Neural cell (in vitro differentiated cells): Measurements from ENCODE around the gene HS2ST1. TPM values are rescaled to one million over a fixed set of nuclear protein-coding genes. Genes with fewer than 3 reads are reported as not detected.

Source experiments
- H2AFZ ChIP-seq: fragments of 200-600, 300-800 bp; sonication (generic), shearing (Covaris generic); 2 replicates; pipeline ENCODE4 v1.6.0; 2014; ENCODE audit warnings: low read depth, mild to moderate bottlenecking, antibody characterized with exemption, low read length, moderate library complexity
- H3F3A ChIP-seq: fragments of 200-600 bp; shearing (Covaris generic); 2 replicates; pipeline ENCODE4 v1.6.1; 2016; ENCODE audit warnings: mild to moderate bottlenecking, moderate library complexity, mixed read lengths, antibody characterized with exemption, low read length; ENCODE audit not compliant: insufficient read depth, poor library complexity, severe bottlenecking
- H3K27ac ChIP-seq: fragments of 200-600, 300-800 bp; sonication (generic), shearing (Covaris generic); 2 replicates; pipeline ENCODE4 v1.5.1; 2014; ENCODE audit warnings: mild to moderate bottlenecking, low read length, moderate library complexity
- H3K27me3 ChIP-seq: fragments of 300-800, 200-600 bp; sonication (generic), shearing (Covaris generic); 2 replicates; pipeline ENCODE4 v1.6.0; 2014; ENCODE audit warnings: mild to moderate bottlenecking, low read depth, low read length, moderate library complexity; ENCODE audit not compliant: insufficient read depth
- H3K36me3 ChIP-seq: fragments of 300-800, 200-600 bp; sonication (generic), shearing (Covaris generic); 2 replicates; pipeline ENCODE4 v1.5.1; 2014; ENCODE audit warnings: mild to moderate bottlenecking, antibody characterized with exemption, low read length, moderate library complexity; ENCODE audit not compliant: insufficient read depth
- H3K4me2 ChIP-seq: fragments of 300-800, 200-600 bp; sonication (generic), shearing (Covaris generic); 2 replicates; pipeline ENCODE4 v1.6.0; 2014; ENCODE audit warnings: mild to moderate bottlenecking, low read length
- H3K4me3 ChIP-seq: fragments of 300-800, 200-600 bp; sonication (generic), shearing (Covaris generic); 2 replicates; pipeline ENCODE4 v1.5.1; 2014; ENCODE audit warnings: mild to moderate bottlenecking, low read length, moderate library complexity
- H3K79me2 ChIP-seq: fragments of 200-600 bp; shearing (Covaris generic); replicated peaks from 2 replicates; pipeline ENCODE4 v1.6.0; 2014; ENCODE audit warnings: mild to moderate bottlenecking, low read length, moderate library complexity; ENCODE audit not compliant: insufficient read depth
- H3K9ac ChIP-seq: fragments of 300-800, 200-600 bp; sonication (generic), shearing (Covaris generic); 2 replicates; pipeline ENCODE4 v1.6.1; 2016; ENCODE audit warnings: mild to moderate bottlenecking, low read length, mixed read lengths
- H3K9me2 ChIP-seq: fragments of 200-600 bp; shearing (Covaris generic); 2 replicates; pipeline ENCODE4 v1.6.1; 2016; ENCODE audit warnings: mild to moderate bottlenecking, low read length, mixed read lengths; ENCODE audit not compliant: insufficient read depth
- H3K9me3 ChIP-seq: fragments of 200-600, 300-800 bp; sonication (generic), shearing (Covaris generic); 2 replicates; pipeline ENCODE4 v1.6.1; 2016; ENCODE audit warnings: mild to moderate bottlenecking, mixed run types, low read length, moderate library complexity, mixed read lengths
- H4K20me1 ChIP-seq: fragments of 200-600 bp; shearing (Covaris generic); 2 replicates; pipeline ENCODE4 v1.6.1; 2016; ENCODE audit warnings: mild to moderate bottlenecking, mixed run types; ENCODE audit not compliant: insufficient read depth
- EP300 ChIP-seq: fragments of 450-650 bp; conservative IDR thresholded peaks from 2 replicates; pipeline ENCODE4 v1.6.1; 2014; ENCODE audit warnings: antibody characterized with exemption, mild to moderate bottlenecking, moderate library complexity; ENCODE audit not compliant: poor library complexity, severe bottlenecking
- EZH2 ChIP-seq: fragments of 200-600, 300-800 bp; shearing (Covaris generic), sonication (generic); IDR thresholded peaks from 2 replicates; pipeline ENCODE4 v1.6.1; 2014; ENCODE audit warnings: antibody characterized with exemption, low read length, borderline replicate concordance, mild to moderate bottlenecking; ENCODE audit not compliant: insufficient read depth, poor library complexity, severe bottlenecking
- MXI1 ChIP-seq: fragments of 450-650 bp; conservative IDR thresholded peaks from 2 replicates; pipeline ENCODE4 v1.6.1; 2014; ENCODE audit warnings: antibody characterized with exemption, mild to moderate bottlenecking; ENCODE audit not compliant: poor library complexity, severe bottlenecking
- POLR2AphosphoS5 ChIP-seq: IDR thresholded peaks from 2 replicates; pipeline ENCODE4 v1.6.1; 2012
- RAD21 ChIP-seq: fragments of 450-650 bp; conservative IDR thresholded peaks from 2 replicates; pipeline ENCODE4 v1.6.1; 2014; ENCODE audit warnings: antibody characterized with exemption, mild to moderate bottlenecking, moderate library complexity
- SMC3 ChIP-seq: fragments of 450-650 bp; conservative IDR thresholded peaks from 2 replicates; pipeline ENCODE4 v1.6.1; 2014; ENCODE audit warnings: antibody characterized with exemption, mild to moderate bottlenecking, moderate library complexity; ENCODE audit not compliant: poor library complexity
- TAF1 ChIP-seq: IDR thresholded peaks from 2 replicates; pipeline ENCODE4 v1.6.1; 2012; ENCODE audit warnings: low read depth
- polyA plus RNA-seq: library from polyadenylated mRNA; depleted of rRNA; stranded (reverse); fragments of >200 nt; gene quantifications from 2 replicates; pipeline ENCODE4 v1.2.3, GENCODE V29; 2014
- TF ChIP-seq, protein P1 (sequence below): IDR thresholded peaks from 2 replicates; pipeline ENCODE4 v1.6.1; 2012; ENCODE audit warnings: borderline replicate concordance
- TF ChIP-seq, protein P2 (sequence below): fragments of 450-650 bp; IDR thresholded peaks from 2 replicates; pipeline ENCODE4 v1.5.1; 2014; ENCODE audit warnings: antibody characterized with exemption, mild to moderate bottlenecking, moderate library complexity; ENCODE audit not compliant: poor library complexity, severe bottlenecking

HS2ST1 gene
- polyA plus RNA-seq, 1 donor from 2014 or later, result 24.7 TPM

DNA sequence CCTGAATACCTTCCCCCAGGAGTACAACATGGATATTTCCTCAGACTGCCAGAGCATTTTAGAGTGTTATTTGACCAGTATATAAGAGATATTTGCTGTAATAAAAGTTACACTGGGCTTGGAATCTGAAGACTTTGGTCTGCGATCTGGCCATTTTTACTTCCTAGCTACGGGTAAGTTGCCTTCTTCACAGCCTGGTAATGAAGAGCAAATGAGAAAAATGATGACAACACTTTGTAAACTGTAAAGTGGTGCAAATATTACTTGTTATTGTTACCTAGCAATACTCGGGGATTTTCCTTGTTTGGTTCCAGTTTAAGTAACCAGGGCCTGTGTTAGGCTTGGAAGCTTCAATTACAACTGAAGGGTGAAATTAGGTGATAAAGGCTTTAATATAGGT, 233.4 kb downstream of the HS2ST1 start:
- Histone ChIP-seq H3K9ac (no peak overlapping the region), H3K36me3 (no peaks in the 10 kb centered on the region), H3K27ac (no peak overlapping the region), H3K79me2 (no peaks in the 10 kb centered on the region), H3K9me2 (no peaks in the 10 kb centered on the region), H2AFZ (no peak overlapping the region), H3F3A (no peaks in the 10 kb centered on the region), H3K4me3 (no peak overlapping the region), H4K20me1 (no peaks in the 10 kb centered on the region), H3K4me2 (no peak overlapping the region), H3K9me3 (no peaks in the 10 kb centered on the region), H3K27me3 (no peaks in the 10 kb centered on the region)
- TF ChIP-seq, protein P1, sequence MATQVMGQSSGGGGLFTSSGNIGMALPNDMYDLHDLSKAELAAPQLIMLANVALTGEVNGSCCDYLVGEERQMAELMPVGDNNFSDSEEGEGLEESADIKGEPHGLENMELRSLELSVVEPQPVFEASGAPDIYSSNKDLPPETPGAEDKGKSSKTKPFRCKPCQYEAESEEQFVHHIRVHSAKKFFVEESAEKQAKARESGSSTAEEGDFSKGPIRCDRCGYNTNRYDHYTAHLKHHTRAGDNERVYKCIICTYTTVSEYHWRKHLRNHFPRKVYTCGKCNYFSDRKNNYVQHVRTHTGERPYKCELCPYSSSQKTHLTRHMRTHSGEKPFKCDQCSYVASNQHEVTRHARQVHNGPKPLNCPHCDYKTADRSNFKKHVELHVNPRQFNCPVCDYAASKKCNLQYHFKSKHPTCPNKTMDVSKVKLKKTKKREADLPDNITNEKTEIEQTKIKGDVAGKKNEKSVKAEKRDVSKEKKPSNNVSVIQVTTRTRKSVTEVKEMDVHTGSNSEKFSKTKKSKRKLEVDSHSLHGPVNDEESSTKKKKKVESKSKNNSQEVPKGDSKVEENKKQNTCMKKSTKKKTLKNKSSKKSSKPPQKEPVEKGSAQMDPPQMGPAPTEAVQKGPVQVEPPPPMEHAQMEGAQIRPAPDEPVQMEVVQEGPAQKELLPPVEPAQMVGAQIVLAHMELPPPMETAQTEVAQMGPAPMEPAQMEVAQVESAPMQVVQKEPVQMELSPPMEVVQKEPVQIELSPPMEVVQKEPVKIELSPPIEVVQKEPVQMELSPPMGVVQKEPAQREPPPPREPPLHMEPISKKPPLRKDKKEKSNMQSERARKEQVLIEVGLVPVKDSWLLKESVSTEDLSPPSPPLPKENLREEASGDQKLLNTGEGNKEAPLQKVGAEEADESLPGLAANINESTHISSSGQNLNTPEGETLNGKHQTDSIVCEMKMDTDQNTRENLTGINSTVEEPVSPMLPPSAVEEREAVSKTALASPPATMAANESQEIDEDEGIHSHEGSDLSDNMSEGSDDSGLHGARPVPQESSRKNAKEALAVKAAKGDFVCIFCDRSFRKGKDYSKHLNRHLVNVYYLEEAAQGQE, result no peak
- TF ChIP-seq TAF1, result no peak
- TF ChIP-seq EP300, result no peak
- no peak for TF ChIP-seq RAD21
- TF ChIP-seq, protein P2, sequence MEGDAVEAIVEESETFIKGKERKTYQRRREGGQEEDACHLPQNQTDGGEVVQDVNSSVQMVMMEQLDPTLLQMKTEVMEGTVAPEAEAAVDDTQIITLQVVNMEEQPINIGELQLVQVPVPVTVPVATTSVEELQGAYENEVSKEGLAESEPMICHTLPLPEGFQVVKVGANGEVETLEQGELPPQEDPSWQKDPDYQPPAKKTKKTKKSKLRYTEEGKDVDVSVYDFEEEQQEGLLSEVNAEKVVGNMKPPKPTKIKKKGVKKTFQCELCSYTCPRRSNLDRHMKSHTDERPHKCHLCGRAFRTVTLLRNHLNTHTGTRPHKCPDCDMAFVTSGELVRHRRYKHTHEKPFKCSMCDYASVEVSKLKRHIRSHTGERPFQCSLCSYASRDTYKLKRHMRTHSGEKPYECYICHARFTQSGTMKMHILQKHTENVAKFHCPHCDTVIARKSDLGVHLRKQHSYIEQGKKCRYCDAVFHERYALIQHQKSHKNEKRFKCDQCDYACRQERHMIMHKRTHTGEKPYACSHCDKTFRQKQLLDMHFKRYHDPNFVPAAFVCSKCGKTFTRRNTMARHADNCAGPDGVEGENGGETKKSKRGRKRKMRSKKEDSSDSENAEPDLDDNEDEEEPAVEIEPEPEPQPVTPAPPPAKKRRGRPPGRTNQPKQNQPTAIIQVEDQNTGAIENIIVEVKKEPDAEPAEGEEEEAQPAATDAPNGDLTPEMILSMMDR, result no peak
- no peak for TF ChIP-seq MXI1
- no peak for TF ChIP-seq SMC3

DNA sequence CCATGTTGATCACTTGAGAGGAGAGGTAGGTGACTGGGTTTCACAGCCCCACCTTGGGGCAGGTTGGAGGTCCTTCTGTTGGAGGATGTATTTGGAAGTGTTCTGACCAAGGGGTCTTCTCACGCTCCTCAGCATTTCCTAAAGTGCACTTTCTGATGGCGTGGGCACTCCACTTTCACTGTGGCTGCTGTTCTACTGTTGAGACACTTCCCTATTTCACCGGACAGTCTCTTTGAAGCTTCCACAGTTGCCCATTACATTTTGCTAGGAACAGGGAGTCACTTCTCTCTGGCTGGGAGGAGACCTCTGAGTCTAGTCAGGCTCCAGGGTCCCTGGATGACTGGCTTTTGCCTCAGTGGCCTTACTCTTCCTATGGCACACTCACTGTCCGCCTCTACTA, 234.2 kb downstream of the HS2ST1 start:
- Histone ChIP-seq H3K9ac (no peak overlapping the region), H3F3A (no peaks in the 10 kb centered on the region)

More for the DNA sequence above, 234.2 kb downstream of the HS2ST1 start:
- TF ChIP-seq SMC3 (no peak), MXI1 (no peak), EZH2 (no peak), RAD21 (no peak), POLR2AphosphoS5 (no peak), TAF1 (no peak), EP300 (no peak)
- TF ChIP-seq, protein P2, result no peak
- TF ChIP-seq, protein P1, result no peak
- no peak overlapping the region for H2AFZ ChIP-seq
- H3K4me2 ChIP-seq, result no peak overlapping the region
- no peaks in the 10 kb centered on the region for H3K9me3 ChIP-seq
- no peaks in the 10 kb centered on the region for H4K20me1 ChIP-seq
- H3K27me3 ChIP-seq, result no peaks in the 10 kb centered on the region
- no peak overlapping the region for H3K4me3 ChIP-seq
- no peaks in the 10 kb centered on the region for H3K9me2 ChIP-seq
- no peaks in the 10 kb centered on the region for H3K36me3 ChIP-seq
- no peak overlapping the region for H3K27ac ChIP-seq
- no peaks in the 10 kb centered on the region for H3K79me2 ChIP-seq
